Renal pelvis (tissue), 4 donors: ENCODE results near the gene FNIP2. TPM values are rescaled to one million over a fixed set of nuclear protein-coding genes. Genes with fewer than 3 reads are reported as not detected.
"Not testable (repeated sequence)": the region's sequence is repeated elsewhere in the genome, so short reads cannot be mapped to it uniquely, and the experiment has no call there.

ENCODE experiments used
- DNase-seq: peaks from one replicate; pipeline ENCODE4 v3.0.0-alpha.2; 2013
- polyA plus RNA-seq, 3 donors: library from polyadenylated mRNA; unstranded; fragments of 120-200 nt; gene quantifications; one replicate each; pipeline ENCODE4 v1.2.1, GENCODE V29; 2013; ENCODE audit not compliant: insufficient read length in 3 of 3

The FNIP2 gene
- polyA plus RNA-seq, 3 donors: 42.8 to 43.6 (median 43.0) TPM

- DNase-seq: no peak
These were observed 19.7 kb downstream of the FNIP2 start for GRCh38 chr4:158788516-158788915.

- DNase-seq: no peak
These were observed 21.0 kb downstream of the FNIP2 start for GRCh38 chr4:158789853-158790252.

GRCh38 chr4:158793021-158793420, 24.2 kb downstream of the FNIP2 start:
- no peak for DNase-seq

- DNase-seq: not testable (repeated sequence)
These were observed 24.6 kb downstream of the FNIP2 start for GRCh38 chr4:158793430-158793829.

- DNase-seq: no peak
These were observed 27.7 kb downstream of the FNIP2 start for GRCh38 chr4:158796370-158797140.

- DNase-seq: no peak
These were observed 29.2 kb downstream of the FNIP2 start for GRCh38 chr4:158798062-158798461.

- DNase-seq: no peak
These were observed 30.4 kb downstream of the FNIP2 start for GRCh38 chr4:158799013-158799770.

- no peak for DNase-seq
These were observed 31.0 kb downstream of the FNIP2 start for GRCh38 chr4:158799856-158800255.

GRCh38 chr4:158801066-158801465, 32.2 kb downstream of the FNIP2 start:
- no peak for DNase-seq

GRCh38 chr4:158801677-158802076, 32.9 kb downstream of the FNIP2 start:
- DNase-seq: no peak

GRCh38 chr4:158802914-158803313, 34.1 kb downstream of the FNIP2 start:
- no peak for DNase-seq

- no peak for DNase-seq
These were observed 37.0 kb downstream of the FNIP2 start for GRCh38 chr4:158805635-158806471.

- no peak for DNase-seq
These were observed 38.9 kb downstream of the FNIP2 start for GRCh38 chr4:158807691-158808090.

GRCh38 chr4:158808399-158808798, 39.6 kb downstream of the FNIP2 start:
- DNase-seq: no peak

- DNase-seq: not testable (repeated sequence)
These were observed 40.4 kb downstream of the FNIP2 start for GRCh38 chr4:158809208-158809607.

- no peak for DNase-seq
These were observed 41.0 kb downstream of the FNIP2 start for GRCh38 chr4:158809611-158810486.

GRCh38 chr4:158810487-158811215, 41.8 kb downstream of the FNIP2 start:
- no peak for DNase-seq

GRCh38 chr4:158811216-158811540, 42.4 kb downstream of the FNIP2 start:
- DNase-seq: no peak

GRCh38 chr4:158811704-158812103, 42.9 kb downstream of the FNIP2 start:
- no peak for DNase-seq

- no peak for DNase-seq
These were observed 43.3 kb downstream of the FNIP2 start for GRCh38 chr4:158812133-158812532.

GRCh38 chr4:158812543-158812942, 43.7 kb downstream of the FNIP2 start:
- no peak for DNase-seq
